ENCODE measurements around the gene ABO.
"Not testable (repeated sequence)": the region's sequence is repeated elsewhere in the genome, so short reads cannot be mapped to it uniquely, and the experiment has no call there.

The ABO gene

DNA sequence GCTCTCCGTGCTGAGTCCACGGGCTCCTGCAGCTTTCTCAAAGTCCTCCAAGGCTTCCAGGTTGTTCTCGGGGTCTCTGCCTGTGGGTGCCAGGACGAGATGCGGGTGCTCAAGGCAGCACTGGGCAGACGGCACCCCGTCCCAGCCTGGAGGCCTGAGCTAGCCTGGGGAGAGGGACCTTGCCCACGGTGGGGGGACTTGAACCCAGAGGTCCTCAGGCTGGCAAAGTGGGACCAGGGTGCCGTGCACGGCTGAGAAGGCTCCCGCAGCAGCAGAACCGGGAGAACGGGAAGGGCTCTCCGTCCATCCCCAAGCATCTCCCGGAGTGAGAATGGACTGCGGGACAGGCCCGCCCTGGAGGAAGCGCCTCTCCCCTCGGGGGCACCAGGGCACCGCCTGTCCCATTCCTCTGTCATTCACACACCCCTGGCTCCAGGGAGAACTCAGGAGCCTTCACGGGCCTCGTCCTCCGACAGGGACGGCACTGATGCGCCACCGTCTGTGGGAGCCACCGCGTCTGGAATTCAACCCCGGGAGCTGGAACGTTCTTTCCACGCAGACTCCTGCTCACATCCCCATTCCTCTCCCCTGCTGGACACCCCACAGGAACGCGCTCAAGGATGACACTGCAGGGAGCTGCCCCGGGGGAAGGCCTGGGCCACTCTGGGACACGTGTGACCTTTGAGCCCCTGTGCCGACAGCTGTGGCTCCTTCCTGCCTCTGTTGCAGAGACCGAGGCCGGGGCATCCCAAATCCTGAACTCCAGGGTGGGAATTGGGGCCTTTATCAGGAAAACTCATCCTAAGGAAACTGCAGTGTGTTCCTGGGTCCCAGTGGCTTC, 49.6 kb downstream of the ABO start:
- DNase-seq (ENCODE audit: low spot score) = no peak

GRCh38 chr9:133224762-133225161, 50.2 kb downstream of the ABO start:
- no peak for DNase-seq (ENCODE audit: low spot score)

DNA sequence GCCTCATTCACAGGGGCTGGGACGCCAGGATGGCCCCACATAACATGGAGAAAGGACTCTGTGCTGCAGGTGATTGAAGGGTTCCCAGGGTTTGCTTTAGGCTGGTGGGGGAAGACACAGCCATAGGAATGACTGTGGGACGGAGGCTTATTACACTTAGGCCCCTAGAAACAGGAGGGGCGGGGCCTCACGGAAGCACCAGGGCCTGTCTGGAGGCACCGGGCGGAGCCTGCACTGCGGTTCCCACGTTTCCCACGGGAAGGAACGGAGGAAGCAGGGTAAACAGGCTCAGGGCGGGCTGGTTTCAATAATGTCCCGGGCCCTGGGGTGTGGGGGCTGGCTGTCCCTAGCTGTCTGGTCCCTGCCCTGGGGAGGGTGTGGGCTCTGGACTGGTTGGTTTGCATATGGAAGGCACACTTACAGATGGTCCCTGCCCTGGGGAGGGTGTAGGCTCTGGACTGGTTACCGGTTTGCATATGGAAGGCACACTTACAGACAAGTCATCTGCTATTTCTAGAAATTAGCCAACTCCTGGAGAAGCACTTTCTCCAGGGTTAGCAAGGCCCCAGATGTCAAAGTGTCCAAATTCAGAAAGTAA, 51.7 kb downstream of the ABO start:
- DNase-seq (ENCODE audit: low spot score) = not testable (repeated sequence)

DNA sequence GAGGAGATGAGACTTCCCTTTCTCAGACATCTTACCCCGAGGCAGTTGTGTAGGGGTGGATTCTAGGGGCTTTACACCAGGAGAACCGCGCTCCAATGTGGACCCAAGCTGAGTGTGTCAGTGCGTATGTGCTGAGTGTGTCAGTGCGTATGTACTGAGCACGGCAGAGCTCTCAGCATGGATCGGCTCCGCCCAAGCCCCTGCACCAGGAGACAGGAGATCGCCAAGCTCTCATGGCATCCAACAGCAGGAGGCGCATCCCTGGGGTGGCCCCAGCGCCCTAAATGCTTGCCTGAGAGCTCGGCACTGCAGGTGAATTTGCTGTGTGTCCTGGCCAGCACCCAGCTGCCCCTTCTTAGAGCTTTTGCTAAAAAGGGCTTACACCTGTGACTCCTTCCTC, 53.0 kb downstream of the ABO start:
- not testable (repeated sequence) for DNase-seq (ENCODE audit: low spot score)

DNA sequence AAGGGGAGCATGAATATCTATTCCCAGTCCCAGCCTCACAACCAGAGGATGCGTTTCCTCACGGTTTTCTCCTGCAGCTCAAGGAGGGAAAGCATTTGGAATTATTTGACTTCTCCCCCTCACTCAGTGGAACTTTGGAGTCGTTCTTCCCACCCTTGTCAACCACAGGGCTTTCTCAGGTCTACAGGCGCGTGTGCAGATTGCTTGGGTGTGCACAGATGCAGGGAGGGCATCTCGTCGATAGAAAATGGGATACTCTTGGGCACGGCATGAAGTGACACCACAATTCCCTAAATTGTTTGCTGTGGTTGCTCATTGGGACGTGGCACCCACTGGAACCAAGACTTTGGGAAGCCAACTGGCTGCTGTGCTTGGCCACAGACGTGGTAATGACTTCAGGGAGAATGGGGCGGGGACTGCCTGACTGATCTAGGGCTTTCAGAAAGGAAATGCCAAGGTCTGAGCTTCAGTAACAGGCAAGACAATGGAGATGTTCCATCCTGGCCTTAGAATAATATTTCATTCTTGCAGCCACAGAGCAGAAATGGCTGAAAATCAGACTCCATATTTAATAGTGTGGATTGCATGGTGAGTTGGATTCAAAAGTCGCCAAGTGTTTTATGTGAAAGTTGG, 53.7 kb downstream of the ABO start:
- DNase-seq (ENCODE audit: low spot score) = peak; percentile 6

DNA sequence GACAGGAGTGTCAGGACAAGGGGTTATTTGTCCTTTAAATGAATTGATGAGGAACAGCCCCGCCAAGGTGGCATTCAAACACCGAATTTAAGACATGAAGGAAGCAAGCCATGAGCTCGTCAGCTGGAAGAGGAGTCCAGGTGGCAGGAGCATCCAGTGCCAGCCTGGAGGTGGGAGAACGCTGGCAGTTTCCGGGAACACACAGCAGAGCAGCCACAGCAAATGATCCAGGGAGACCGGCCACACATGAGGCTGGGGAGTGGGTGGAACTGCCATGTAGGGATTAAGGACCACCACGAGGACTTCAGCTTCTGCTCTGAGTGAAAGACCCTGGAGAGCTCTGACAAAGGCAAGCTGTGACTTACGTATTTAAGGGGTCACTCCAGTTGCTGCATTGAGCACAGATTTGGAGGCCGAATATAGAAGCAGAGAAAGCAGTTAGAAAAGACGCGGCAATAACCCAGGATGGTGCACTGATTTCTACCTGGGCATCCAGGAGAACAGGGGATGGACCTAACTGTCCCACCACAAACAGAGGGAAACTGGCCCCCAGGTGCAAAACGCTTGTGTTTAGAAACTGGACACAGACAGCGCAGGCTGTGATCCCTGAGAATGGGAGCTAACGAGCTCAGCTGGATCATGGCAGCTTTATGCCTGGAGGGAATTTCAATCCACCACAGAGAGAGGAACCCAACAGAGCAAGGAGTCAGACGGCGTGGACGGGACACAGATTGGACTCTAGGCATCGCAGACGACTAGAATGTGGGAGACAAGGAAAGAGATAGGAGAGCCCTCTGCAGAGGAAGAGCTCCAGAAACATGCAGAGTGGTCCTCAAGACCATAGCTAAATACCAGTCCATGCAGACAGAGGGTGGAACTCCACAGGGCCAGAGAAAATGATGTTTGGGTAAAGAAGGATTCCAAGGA, 56.7 kb downstream of the ABO start:
- DNase-seq (ENCODE audit: low spot score) = not testable (repeated sequence)

- not testable (repeated sequence) for DNase-seq (ENCODE audit: low spot score)
These were observed 57.5 kb downstream of the ABO start for GRCh38 chr9:133217333-133217988.

GRCh38 chr9:133214276-133214675, 60.7 kb downstream of the ABO start:
- not testable (repeated sequence) for DNase-seq (ENCODE audit: low spot score)

GRCh38 chr9:133210609-133211008, 64.4 kb downstream of the ABO start:
- DNase-seq (ENCODE audit: low spot score) = no peak

DNA sequence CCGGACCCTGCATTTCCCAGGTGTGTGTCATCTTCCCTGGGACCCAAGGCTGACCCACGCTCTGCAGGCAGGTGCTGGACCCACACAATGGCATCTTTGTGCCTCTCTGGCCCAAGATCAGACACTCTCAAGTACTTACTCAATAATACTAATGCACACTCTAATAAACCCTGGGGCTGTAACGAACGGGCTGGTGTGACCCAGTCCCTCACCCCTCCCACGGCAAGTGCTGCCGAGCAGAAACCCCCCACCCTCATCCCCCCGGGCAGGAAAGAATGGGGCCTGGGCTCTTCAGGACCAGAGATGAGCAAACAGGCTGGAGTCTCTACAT, 64.8 kb downstream of the ABO start:
- DNase-seq (ENCODE audit: low spot score) = no peak

DNA sequence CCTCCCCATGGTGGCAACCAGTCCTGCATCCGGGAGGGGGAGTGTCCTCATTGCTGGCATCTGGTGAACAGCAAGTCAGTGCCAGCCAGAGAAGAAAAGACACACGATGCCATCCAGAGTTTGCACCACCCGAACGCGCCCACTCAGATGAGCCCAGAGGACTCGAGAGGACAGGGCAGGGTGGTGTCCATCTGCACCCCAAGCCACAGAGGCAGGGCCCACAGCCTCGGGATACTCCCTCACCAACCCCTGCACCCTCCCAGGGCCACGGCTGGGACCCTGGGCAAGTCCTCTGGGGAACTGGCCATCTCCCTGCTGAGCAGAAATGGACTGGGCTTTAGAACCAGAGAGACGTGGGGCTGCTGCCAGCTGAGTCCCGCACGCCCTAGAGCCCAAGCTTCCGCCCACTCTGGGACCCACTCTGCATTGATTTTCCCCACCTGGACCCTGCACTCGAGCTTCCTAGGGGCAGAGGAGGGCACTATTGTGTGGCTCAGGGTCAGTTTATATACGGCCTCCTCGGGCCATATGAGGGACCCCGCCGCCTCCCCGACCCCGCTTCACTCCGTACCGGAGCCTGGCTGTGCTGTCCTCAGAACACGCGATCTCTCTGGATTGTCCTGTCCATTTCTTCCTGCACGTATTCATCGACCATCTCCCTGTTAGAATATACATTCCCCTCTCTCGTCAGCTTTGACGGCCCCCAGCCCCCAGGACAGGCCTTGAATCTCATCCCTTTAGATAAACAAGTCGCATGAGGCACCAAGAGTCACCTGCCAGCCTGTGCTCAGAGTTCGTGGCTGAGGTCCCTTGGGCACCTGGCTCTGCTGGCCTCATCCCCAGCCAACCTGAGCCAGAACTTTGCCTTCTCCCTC, 65.4 kb downstream of the ABO start:
- DNase-seq (ENCODE audit: low spot score) = not testable (repeated sequence)

GRCh38 chr9:133208880-133209300, 66.1 kb downstream of the ABO start, which contains the start of gene OBP2B:
Gene OBP2B (minus strand): TSS chr9:133209250. CDS start chr9:133209199, 51 bp downstream.
- DNase-seq (ENCODE audit: low spot score) = not testable (repeated sequence)

DNA sequence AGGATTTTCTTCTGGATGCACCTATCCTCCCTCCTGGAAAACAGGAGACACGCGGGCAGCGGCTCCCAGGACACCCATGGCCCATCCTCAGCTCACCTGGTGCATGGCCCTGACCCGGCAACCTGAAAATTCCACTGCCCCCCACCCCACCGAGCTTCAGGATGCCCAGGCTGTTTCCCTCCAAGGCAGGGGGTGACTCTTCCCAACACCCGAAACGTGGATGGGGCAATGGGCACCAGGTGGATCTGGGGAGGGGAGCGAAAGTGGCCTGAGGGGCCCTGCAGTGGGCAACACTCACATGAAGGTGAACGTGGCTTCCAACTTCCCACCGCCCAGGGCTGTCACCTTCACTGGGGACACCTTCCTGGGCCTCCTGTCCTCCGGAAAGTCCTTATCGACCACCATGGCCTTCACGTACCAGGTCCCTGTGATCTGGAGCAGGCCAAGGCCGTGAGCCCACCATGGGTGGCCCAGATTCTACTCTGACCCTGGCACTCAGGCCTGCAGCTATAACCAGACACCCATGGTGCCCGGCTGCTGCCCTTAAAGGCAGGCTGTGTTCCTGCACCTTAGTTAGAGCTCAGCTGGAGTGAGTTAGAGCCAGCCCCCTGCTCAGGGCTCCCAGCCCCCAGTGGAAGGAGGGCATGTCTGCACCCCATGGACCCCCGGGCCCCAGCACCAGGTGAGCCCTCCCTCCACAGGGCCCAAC, 66.7 kb downstream of the ABO start:
- DNase-seq (ENCODE audit: low spot score) = not testable (repeated sequence)

DNA sequence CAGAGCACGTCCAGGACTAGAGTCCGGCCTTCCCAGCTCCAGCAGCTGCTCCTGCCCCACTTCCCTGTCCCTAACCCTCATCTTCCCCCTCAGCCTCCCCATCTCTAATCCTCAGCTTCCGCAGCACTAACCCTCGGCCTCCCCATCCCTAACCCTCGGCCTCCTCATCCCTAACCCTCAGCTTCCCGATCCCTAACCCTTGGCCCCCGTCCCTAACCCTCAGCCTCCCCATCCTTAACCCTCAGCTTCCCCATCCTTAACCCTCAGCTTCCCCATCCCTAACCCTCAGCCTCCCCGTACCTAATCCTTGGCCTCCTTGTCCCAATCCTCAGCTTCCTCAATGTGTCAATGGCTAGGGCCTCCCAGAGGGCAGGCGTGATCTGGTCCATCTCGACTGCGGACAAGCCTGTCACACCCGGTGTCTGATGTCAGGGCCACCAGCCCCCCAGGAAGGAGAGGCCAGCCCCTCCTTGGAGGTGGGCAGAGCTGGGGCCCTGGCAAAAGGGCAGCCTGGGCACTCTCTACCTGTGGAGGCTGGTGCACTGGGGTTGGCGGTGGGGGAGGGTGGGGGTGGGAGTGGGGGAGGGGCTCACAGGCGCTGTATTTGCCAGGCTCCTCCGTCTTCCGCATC, 67.3 kb downstream of the ABO start:
- no peak for DNase-seq (ENCODE audit: low spot score)

GRCh38 chr9:133207021-133207531, 67.9 kb downstream of the ABO start:
- no peak for DNase-seq (ENCODE audit: low spot score)

DNA sequence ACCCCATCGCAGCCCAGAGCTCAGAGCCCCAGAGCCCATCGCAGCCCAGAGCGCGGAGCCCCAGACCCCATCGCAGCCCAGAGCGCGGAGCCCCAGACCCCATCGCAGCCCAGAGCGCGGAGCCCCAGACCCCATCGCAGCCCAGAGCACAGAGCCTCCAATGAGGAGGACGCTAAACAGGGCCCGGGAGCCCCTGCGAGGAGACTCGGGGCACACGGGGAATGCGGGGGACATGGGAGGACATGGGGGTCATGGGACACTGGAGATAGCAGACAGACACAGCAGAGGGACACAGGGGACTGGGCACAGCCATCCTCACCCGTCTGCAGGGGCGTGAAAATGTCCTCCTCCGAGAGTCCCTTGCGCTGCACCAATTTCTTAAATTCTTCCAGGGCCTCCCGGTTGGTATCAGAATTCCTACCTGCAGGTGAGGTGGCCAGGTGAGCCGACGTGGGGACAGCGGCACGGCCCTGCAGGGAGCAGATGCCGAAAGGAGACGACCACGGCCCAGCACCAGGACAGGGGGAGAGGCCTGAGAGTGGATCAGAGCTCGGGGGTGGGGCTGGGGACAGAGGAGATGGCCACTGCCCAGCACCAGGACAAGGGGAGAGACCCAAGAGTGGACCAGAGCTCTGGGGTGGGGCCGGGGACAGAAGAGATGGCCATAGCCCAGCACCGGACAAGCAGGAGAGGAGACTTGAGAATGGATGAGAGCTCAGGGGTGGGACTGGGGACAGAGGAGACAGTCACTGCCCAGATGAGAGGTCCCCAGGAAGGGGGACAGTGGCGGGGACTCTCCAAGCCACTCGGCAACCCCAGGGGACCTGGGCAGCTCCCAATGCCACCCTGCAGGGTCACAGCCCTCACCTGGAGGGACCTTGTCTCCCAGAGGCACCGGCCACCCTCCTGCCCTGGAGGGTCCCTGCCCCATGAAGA, 68.7 kb downstream of the ABO start:
- DNase-seq (ENCODE audit: low spot score) = no peak

GRCh38 chr9:133205481-133205887, 69.5 kb downstream of the ABO start:
- not testable (repeated sequence) for DNase-seq (ENCODE audit: low spot score)

Measured in activated CD4-positive, alpha-beta T cell treated with anti-CD3 and anti-CD28 coated beads, Interleukin-2, Interleukin-4, amounts not matched to agents 100 ng/mL and 50 ng/mL, durations not matched to agents 16 hours and 8 hours (primary cell).